IPS DF 6.9 (cell line): ENCODE measurements around the gene HPS1.
"Not testable (repeated sequence)": the region's sequence is repeated elsewhere in the genome, so short reads cannot be mapped to it uniquely, and the experiment has no call there.

Experiments
- DNase-seq: peaks from one replicate; pipeline ENCODE4 v3.0.0-alpha.2; 2013; ENCODE audit warnings: low read depth, low spot score
- H3K27ac ChIP-seq: one replicate; pipeline ENCODE4 v1.5.1; 2013; ENCODE audit warnings: low read length, control low read depth
- H3K27me3 ChIP-seq: 2 replicates; pipeline ENCODE4 v1.6.1; 2013; ENCODE audit warnings: mild to moderate bottlenecking, low read length; ENCODE audit not compliant: control insufficient read depth, insufficient read depth
- H3K36me3 ChIP-seq: 2 replicates; pipeline ENCODE4 v1.6.1; 2013; ENCODE audit warnings: low read length; ENCODE audit not compliant: control insufficient read depth, insufficient read depth
- H3K4me1 ChIP-seq: 2 replicates; pipeline ENCODE4 v1.6.1; 2013; ENCODE audit warnings: low read length; ENCODE audit not compliant: control insufficient read depth, insufficient read depth
- H3K4me3 ChIP-seq: 2 replicates; pipeline ENCODE4 v1.5.1; 2013; ENCODE audit warnings: mild to moderate bottlenecking, low read length
- H3K9me3 ChIP-seq: 2 replicates; pipeline ENCODE4 v1.6.1; 2013; ENCODE audit warnings: low read length, inconsistent platforms; ENCODE audit not compliant: control insufficient read depth, insufficient read depth
- WGBS: extraction: QIAGEN DNeasy Blood & Tissue Kit; methylation state at CpG from one replicate; pipeline ENCODE4 v1.1.7; 2013; ENCODE audit warnings: mixed read lengths, missing lambda C conversion rate; ENCODE audit not compliant: insufficient read length, insufficient coverage; 5-methylcytosine and 5-hydroxymethylcytosine counted together

Gene HPS1

GRCh38 chr10:98389398-98389797 lies 57.3 kb downstream of the HPS1 start:
- WGBS: no CpG with 5 or more reads among the region's 6 CpGs
- Histone ChIP-seq H3K36me3 (no peaks in the 10 kb centered on the region), H3K9me3 (no peaks in the 10 kb centered on the region), H3K27ac (no peak overlapping the region), H3K4me1 (no peaks in the 10 kb centered on the region; the same call in 1 of the 2 replicates), H3K27me3 (no peaks in the 10 kb centered on the region), H3K4me3 (no peak overlapping the region)
- no peak for DNase-seq

GRCh38 chr10:98388101-98388655 lies 58.6 kb downstream of the HPS1 start:
- Histone ChIP-seq H3K9me3 (no peaks in the 10 kb centered on the region), H3K4me1 (no peaks in the 10 kb centered on the region), H3K36me3 (no peaks in the 10 kb centered on the region), H3K27me3 (no peaks in the 10 kb centered on the region), H3K27ac (no peak overlapping the region), H3K4me3 (no peak overlapping the region)
- DNase-seq: no peak
- no CpG with 5 or more reads among the region's 13 CpGs for WGBS

GRCh38 chr10:98384531-98385133 lies 62.1 kb downstream of the HPS1 start:
- Histone ChIP-seq H3K9me3 (no peaks in the 10 kb centered on the region), H3K4me3 (no peak overlapping the region)

GRCh38 chr10:98383869-98384268 lies 62.9 kb downstream of the HPS1 start:
- no peaks in the 10 kb centered on the region for H3K27me3 ChIP-seq
- no peaks in the 10 kb centered on the region for H3K36me3 ChIP-seq
- no peak overlapping the region for H3K4me3 ChIP-seq
- H3K27ac ChIP-seq: no peak overlapping the region
- H3K9me3 ChIP-seq: no peaks in the 10 kb centered on the region
- H3K4me1 ChIP-seq: no peaks in the 10 kb centered on the region
- no peak for DNase-seq
- no CpG with 5 or more reads among the region's 6 CpGs for WGBS

More at GRCh38 chr10:98384531-98385133, 62.1 kb downstream of the HPS1 start:
- H3K4me1 ChIP-seq: no peaks in the 10 kb centered on the region
- no CpG with 5 or more reads among the region's 9 CpGs for WGBS
- H3K27ac ChIP-seq: no peak overlapping the region
- no peak for DNase-seq
- H3K36me3 ChIP-seq: no peaks in the 10 kb centered on the region
- H3K27me3 ChIP-seq: no peaks in the 10 kb centered on the region

- H3K4me1 ChIP-seq, H3K27ac ChIP-seq, H3K36me3 ChIP-seq, H3K27me3 ChIP-seq, H3K4me3 ChIP-seq, DNase-seq, H3K9me3 ChIP-seq: not testable (repeated sequence)
- whole genome bisulfite sequencing: no CpG with 5 or more reads among the region's 7 CpGs
These were observed 63.5 kb downstream of the HPS1 start for GRCh38 chr10:98383134-98383667.

- Histone ChIP-seq H3K27me3 (no peaks in the 10 kb centered on the region), H3K4me3 (no peak overlapping the region), H3K4me1 (no peaks in the 10 kb centered on the region), H3K27ac (no peak overlapping the region), H3K9me3 (no peaks in the 10 kb centered on the region), H3K36me3 (no peaks in the 10 kb centered on the region)
- DNase-seq: no peak
- no CpG with 5 or more reads among the region's 5 CpGs for WGBS
These were observed 64.0 kb downstream of the HPS1 start for GRCh38 chr10:98382691-98383101.

- no peaks in the 10 kb centered on the region for H3K36me3 ChIP-seq
- H3K9me3 ChIP-seq: no peaks in the 10 kb centered on the region
- H3K27me3 ChIP-seq: no peaks in the 10 kb centered on the region
- H3K4me3 ChIP-seq: no peak overlapping the region
- DNase-seq: no peak
- no peak overlapping the region for H3K27ac ChIP-seq
- no peaks in the 10 kb centered on the region for H3K4me1 ChIP-seq
- no CpG with 5 or more reads among the region's 8 CpGs for WGBS
These were observed 66.0 kb downstream of the HPS1 start for GRCh38 chr10:98380493-98381339.

GRCh38 chr10:98378722-98379121 lies 68.0 kb downstream of the HPS1 start:
- WGBS: no CpG with 5 or more reads among the region's 4 CpGs
- Histone ChIP-seq H3K36me3 (no peaks in the 10 kb centered on the region), H3K9me3 (no peaks in the 10 kb centered on the region), H3K4me1 (0 out of 2 replicates have a peak, but pooled peaks cover 1% of the 10 kb centered on the region), H3K27ac (no peak overlapping the region), H3K4me3 (no peak overlapping the region), H3K27me3 (no peaks in the 10 kb centered on the region)
- DNase-seq: no peak

GRCh38 chr10:98377536-98377935 lies 69.2 kb downstream of the HPS1 start:
- Histone ChIP-seq H3K27me3 (no peaks in the 10 kb centered on the region), H3K27ac (no peak overlapping the region), H3K36me3 (no peaks in the 10 kb centered on the region), H3K4me1 (0 out of 2 replicates have a peak, but pooled peaks cover 1% of the 10 kb centered on the region), H3K4me3 (no peak overlapping the region), H3K9me3 (no peaks in the 10 kb centered on the region)
- no CpG with 5 or more reads among the region's 3 CpGs for WGBS
- DNase-seq: no peak

- Histone ChIP-seq H3K27ac (no peak overlapping the region), H3K27me3 (no peaks in the 10 kb centered on the region), H3K4me1 (0 out of 2 replicates have a peak, but pooled peaks cover 1% of the 10 kb centered on the region), H3K4me3 (no peak overlapping the region), H3K9me3 (no peaks in the 10 kb centered on the region), H3K36me3 (no peaks in the 10 kb centered on the region)
- no CpG with 5 or more reads among the region's 2 CpGs for WGBS
- DNase-seq: no peak
These were observed 69.7 kb downstream of the HPS1 start for GRCh38 chr10:98377001-98377400.
